ENCODE data around the gene BTF3L4. TPM values are rescaled to one million over a fixed set of nuclear protein-coding genes. Genes with fewer than 3 reads are reported as not detected.
"Not testable (repeated sequence)": the region's sequence is repeated elsewhere in the genome, so short reads cannot be mapped to it uniquely, and the experiment has no call there.

The BTF3L4 gene
- total RNA-seq, 2 experiments from 2014 or later: 32.7 to 37.3 TPM

GRCh38 chr1:52057876-52058415 lies 1.9 kb downstream of the BTF3L4 start:
- Mint-ChIP-seq H3K36me3 (ENCODE audit: low read depth) (peaks cover 29% of the 10 kb centered on the region), H3K27me3 (no peaks in the 10 kb centered on the region), H3K4me3 (peak overlapping the region; percentile 97), H3K9me3 (no peaks in the 10 kb centered on the region), H3K4me1 (peaks cover 40% of the 10 kb centered on the region), H3K27ac (peak overlapping the region; percentile 51)
- ChIA-PET CTCF (no interaction called here), POLR2A (no interaction called here)
- no peak for DNase-seq

GRCh38 chr1:52059321-52059720 lies 3.2 kb downstream of the BTF3L4 start:
- H3K27me3 Mint-ChIP-seq: no peaks in the 10 kb centered on the region
- H3K4me1 Mint-ChIP-seq: peaks cover 34% of the 10 kb centered on the region
- H3K36me3 Mint-ChIP-seq (ENCODE audit: low read depth): peaks cover 34% of the 10 kb centered on the region
- H3K27ac Mint-ChIP-seq: no peak overlapping the region
- CTCF ChIA-PET: interaction anchor here (1.4 to 1.6 kb wide), 2 partner anchors 11 to 14 kb away, joined by 3 to 4 read pairs; no protein-coding TSS in a partner anchor
- POLR2A ChIA-PET: no interaction called here
- DNase-seq: no peak
- no peaks in the 10 kb centered on the region for H3K9me3 Mint-ChIP-seq
- H3K4me3 Mint-ChIP-seq: no peak overlapping the region

DNA sequence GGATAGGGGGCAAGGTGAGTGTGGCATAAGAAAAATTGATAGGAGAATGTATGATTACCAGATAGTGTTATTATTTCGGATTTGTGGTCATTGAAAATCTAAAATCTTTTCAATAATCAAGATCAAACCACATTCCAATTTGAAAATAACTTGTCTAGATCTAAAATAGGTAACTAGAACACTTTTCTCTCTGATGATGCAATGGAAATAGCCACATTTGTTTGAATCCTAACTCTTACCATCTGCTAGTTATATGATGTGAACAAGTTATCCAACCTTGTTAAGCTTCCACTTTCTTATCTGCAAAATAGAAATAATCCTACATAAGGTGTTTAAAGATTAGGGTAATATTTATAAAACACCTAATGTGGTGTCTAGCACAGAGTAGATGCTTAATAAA lies 3.8 kb downstream of the BTF3L4 start:
- Mint-ChIP-seq H3K27ac (no peak overlapping the region), H3K9me3 (no peaks in the 10 kb centered on the region), H3K27me3 (no peaks in the 10 kb centered on the region), H3K4me1 (peaks cover 33% of the 10 kb centered on the region), H3K4me3 (no peak overlapping the region), H3K36me3 (ENCODE audit: low read depth) (peaks cover 34% of the 10 kb centered on the region)
- POLR2A ChIA-PET: no interaction called here
- CTCF ChIA-PET: interaction anchor here (1.3 to 1.6 kb wide), 3 partner anchors 11 to 173 kb away, joined by 3 to 4 read pairs (median 3); no protein-coding TSS in a partner anchor
- DNase-seq: no peak

- POLR2A ChIA-PET: no interaction called here
- Mint-ChIP-seq H3K27ac (no peak overlapping the region), H3K4me1 (peaks cover 33% of the 10 kb centered on the region), H3K36me3 (ENCODE audit: low read depth) (peaks cover 37% of the 10 kb centered on the region), H3K27me3 (no peaks in the 10 kb centered on the region), H3K4me3 (no peak overlapping the region), H3K9me3 (no peaks in the 10 kb centered on the region)
- no peak for DNase-seq
- CTCF ChIA-PET: interaction anchor here (0.6 to 1.6 kb wide), 5 partner anchors 12 to 564 kb away, joined by 3 to 4 read pairs (median 3); no protein-coding TSS in a partner anchor
Observed at GRCh38 chr1:52060822-52061221, 4.7 kb downstream of the BTF3L4 start.

DNA sequence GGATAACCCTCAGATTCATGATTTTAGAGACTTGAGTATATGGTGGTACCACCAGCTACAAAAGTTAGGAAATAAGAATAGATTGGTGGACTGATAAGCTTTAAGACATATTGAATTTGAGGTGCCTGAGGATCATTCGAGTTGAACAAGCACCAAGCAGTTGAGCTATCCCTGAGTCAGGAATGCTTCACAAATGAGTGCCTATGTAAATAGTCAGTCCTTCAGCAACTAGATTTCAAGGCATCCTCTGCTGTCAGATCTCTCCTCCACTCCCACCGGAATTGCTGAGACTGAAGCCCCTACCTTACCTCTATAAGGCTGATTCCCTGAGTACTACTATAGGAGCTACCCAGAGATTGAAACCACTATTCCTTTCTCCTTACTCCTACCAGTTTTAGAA lies 7.1 kb downstream of the BTF3L4 start:
- peaks cover 23% of the 10 kb centered on the region for H3K4me1 Mint-ChIP-seq
- no peak overlapping the region for H3K4me3 Mint-ChIP-seq
- peaks cover 45% of the 10 kb centered on the region for H3K36me3 Mint-ChIP-seq (ENCODE audit: low read depth)
- H3K9me3 Mint-ChIP-seq: no peaks in the 10 kb centered on the region
- no peak for DNase-seq
- no peak overlapping the region for H3K27ac Mint-ChIP-seq
- no peaks in the 10 kb centered on the region for H3K27me3 Mint-ChIP-seq
- ChIA-PET POLR2A (no interaction called here), CTCF (no interaction called here)

DNA sequence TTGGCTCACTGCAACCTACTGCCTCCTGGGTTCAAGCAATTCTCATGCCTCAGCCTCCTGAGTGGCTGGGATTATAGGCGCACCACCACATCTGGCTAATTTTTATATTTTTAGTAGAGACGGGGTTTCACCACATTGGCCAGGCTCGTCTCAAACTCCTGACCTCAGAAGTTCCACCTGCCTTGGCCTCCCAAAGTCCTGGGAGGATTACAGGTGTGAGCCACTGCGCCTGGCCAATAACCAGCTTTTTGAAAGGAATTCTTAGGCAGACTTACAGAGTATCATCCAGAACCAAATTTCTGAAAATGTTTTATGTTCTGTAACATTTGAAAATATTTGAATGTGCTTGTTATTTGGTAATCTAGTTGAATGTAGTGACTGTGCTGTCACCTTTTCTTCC lies 14.6 kb downstream of the BTF3L4 start:
- Mint-ChIP-seq H3K9me3 (no peaks in the 10 kb centered on the region), H3K4me3 (no peak overlapping the region), H3K27me3 (no peaks in the 10 kb centered on the region), H3K36me3 (ENCODE audit: low read depth) (peaks cover 20% of the 10 kb centered on the region), H3K27ac (no peak overlapping the region), H3K4me1 (peaks cover 11% of the 10 kb centered on the region)
- DNase-seq: no peak
- ChIA-PET CTCF (interaction anchor here (0.9 kb wide), 1 partner anchor 72 kb away, joined by 5 read pairs; the partner anchor contains the start of gene ZFYVE9), POLR2A (no interaction called here)

GRCh38 chr1:52072291-52072690 lies 16.2 kb downstream of the BTF3L4 start:
- peaks cover 16% of the 10 kb centered on the region for H3K36me3 Mint-ChIP-seq (ENCODE audit: low read depth)
- ChIA-PET CTCF (interaction anchor here (0.5 to 1.6 kb wide), 4 partner anchors 27 to 515 kb away, joined by 3 to 8 read pairs (median 4); no protein-coding TSS in a partner anchor), POLR2A (no interaction called here)
- no peak overlapping the region for H3K27ac Mint-ChIP-seq
- DNase-seq: no peak
- H3K27me3 Mint-ChIP-seq: no peaks in the 10 kb centered on the region
- no peak overlapping the region for H3K4me3 Mint-ChIP-seq
- H3K9me3 Mint-ChIP-seq: no peaks in the 10 kb centered on the region
- H3K4me1 Mint-ChIP-seq: peaks cover 11% of the 10 kb centered on the region

DNA sequence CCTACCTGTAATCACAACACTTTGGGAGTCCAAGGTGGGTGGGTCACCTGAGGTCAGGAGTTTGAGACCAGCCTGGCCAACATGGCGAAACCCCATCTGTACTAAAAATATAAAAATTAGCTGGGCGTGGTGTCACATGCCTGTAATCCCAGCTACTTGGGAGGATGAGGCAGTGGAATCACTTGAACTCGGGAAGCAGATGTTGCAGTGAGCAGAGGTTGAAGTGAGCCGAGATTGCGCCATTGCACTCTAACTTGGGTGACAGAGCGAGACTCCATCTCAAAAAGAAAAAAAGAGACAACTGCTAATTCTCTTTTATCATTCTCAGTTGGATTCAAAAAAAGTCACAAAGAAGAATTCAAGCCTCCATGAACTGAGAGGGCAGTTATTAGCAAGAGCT lies 21.2 kb downstream of the BTF3L4 start:
- CTCF ChIA-PET: interaction anchor here (0.7 kb wide), 2 partner anchors 9 to 18 kb away, joined by 3 read pairs; no protein-coding TSS in a partner anchor
- H3K9me3 Mint-ChIP-seq; H3K4me1 Mint-ChIP-seq; POLR2A ChIA-PET; H3K36me3 Mint-ChIP-seq (ENCODE audit: low read depth); H3K27me3 Mint-ChIP-seq; DNase-seq; H3K4me3 Mint-ChIP-seq: not testable (repeated sequence)
- peak overlapping the region; percentile 25 for H3K27ac Mint-ChIP-seq

DNA sequence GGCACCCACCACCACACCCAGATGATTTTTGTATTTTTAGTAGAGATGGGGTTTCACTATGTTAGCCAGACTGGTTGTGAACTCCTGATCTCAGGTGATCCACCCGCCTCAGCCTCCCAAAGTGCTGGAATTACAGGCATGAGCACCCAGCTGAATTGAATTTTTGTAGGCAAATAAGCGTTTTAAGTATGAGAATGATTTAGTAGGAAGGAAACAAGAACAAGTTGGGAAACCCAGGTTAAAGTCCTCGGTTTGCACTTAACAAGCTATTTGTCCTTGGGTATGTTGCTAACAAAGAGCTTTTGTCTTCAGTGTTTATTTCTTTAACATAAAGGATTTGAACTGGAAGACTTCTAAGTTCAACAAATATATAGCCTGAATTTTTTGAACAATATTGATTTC lies 23.9 kb downstream of the BTF3L4 start:
- H3K27me3 Mint-ChIP-seq: no peaks in the 10 kb centered on the region
- peaks cover 8% of the 10 kb centered on the region for H3K36me3 Mint-ChIP-seq (ENCODE audit: low read depth)
- no peak overlapping the region for H3K27ac Mint-ChIP-seq
- H3K4me3 Mint-ChIP-seq: no peak overlapping the region
- ChIA-PET POLR2A (no interaction called here), CTCF (interaction anchor here (0.6 kb wide), 2 partner anchors 646 to 969 kb away, joined by 3 to 4 read pairs; partner anchors contain the start of gene ZYG11B)
- H3K4me1 Mint-ChIP-seq: no peaks in the 10 kb centered on the region
- DNase-seq: no peak
- H3K9me3 Mint-ChIP-seq: no peaks in the 10 kb centered on the region

- CTCF ChIA-PET: interaction anchor here (1.3 kb wide), 1 partner anchor 40 kb away, joined by 3 read pairs; no protein-coding TSS in a partner anchor
- H3K9me3 Mint-ChIP-seq, H3K27ac Mint-ChIP-seq, H3K27me3 Mint-ChIP-seq, H3K4me3 Mint-ChIP-seq, POLR2A ChIA-PET, DNase-seq, H3K4me1 Mint-ChIP-seq: not testable (repeated sequence)
- H3K36me3 Mint-ChIP-seq (ENCODE audit: low read depth): peaks cover 38% of the 10 kb centered on the region
Observed at GRCh38 chr1:52087892-52088291, 31.8 kb downstream of the BTF3L4 start.

DNA sequence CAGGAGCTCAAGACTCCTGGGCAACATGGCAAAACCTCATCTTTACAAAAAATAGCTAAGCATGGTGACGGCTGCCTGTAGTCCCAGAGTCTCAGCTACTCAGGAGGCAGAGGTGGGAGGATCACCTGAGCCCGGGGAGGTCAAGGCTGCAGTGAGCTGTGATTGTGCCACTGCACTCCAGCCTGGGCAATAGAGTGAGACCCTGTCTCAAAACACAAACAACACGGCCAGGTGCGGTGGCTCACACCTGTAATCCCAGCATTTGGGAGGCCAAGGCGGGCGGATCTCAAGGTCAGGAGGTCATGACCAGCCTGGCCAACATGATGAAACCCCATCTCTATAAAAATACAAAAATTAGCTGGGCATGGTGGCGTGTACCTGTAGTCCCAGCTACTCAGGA lies 38.2 kb downstream of the BTF3L4 start:
- H3K4me1 Mint-ChIP-seq, H3K4me3 Mint-ChIP-seq, H3K9me3 Mint-ChIP-seq, H3K27ac Mint-ChIP-seq, H3K27me3 Mint-ChIP-seq, DNase-seq, POLR2A ChIA-PET: not testable (repeated sequence)
- peaks cover 16% of the 10 kb centered on the region for H3K36me3 Mint-ChIP-seq (ENCODE audit: low read depth)
- CTCF ChIA-PET: interaction anchor here (0.6 kb wide), 1 partner anchor 152 kb away, joined by 3 read pairs; no protein-coding TSS in a partner anchor

GRCh38 chr1:52096216-52096615 lies 40.1 kb downstream of the BTF3L4 start:
- H3K27me3 Mint-ChIP-seq: peaks cover 3% of the 10 kb centered on the region
- H3K4me1 Mint-ChIP-seq: peaks cover 1% of the 10 kb centered on the region
- ChIA-PET POLR2A (no interaction called here), CTCF (no interaction called here)
- DNase-seq: no peak
- H3K4me3 Mint-ChIP-seq: no peak overlapping the region
- H3K9me3 Mint-ChIP-seq: no peaks in the 10 kb centered on the region
- peaks cover 5% of the 10 kb centered on the region for H3K36me3 Mint-ChIP-seq (ENCODE audit: low read depth)
- H3K27ac Mint-ChIP-seq: no peak overlapping the region

DNA sequence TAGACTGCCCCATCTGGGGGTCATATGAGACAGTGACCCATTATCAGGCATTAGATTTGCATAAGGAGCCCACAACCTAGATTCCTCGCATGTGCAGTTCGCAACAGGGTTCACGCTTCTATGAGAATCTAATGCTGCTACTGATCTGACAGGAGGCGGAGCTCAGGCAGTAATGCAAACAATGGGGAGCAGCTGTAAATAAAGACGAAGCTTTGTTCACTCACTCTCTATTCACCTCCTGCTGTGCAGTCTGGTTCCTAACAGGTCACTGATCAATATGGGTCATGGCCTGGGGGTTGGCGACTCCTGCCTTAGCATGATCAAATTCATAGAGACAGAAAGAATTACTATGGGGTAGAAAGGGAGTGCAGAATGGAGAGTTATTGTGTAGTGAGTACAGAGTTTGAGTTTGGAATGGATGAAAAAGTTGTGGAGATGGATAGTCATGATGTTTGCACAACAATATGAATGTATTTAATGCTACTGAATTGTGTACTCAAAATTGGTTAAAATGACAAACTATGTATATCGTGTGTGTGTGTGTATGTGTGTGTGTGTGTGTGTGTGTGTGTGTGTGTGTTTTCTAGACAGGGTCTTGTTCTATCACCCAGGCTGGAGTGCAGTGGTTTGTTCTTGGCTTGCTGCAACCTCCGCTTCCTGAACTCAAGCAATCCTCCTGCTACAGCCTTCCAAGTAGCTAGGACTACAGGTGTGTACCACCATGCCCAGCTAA lies 42.2 kb downstream of the BTF3L4 start:
- peaks cover 2% of the 10 kb centered on the region for H3K36me3 Mint-ChIP-seq (ENCODE audit: low read depth)
- no peak for DNase-seq
- ChIA-PET POLR2A (no interaction called here), CTCF (no interaction called here)
- H3K9me3 Mint-ChIP-seq: no peaks in the 10 kb centered on the region
- no peak overlapping the region for H3K27ac Mint-ChIP-seq
- H3K27me3 Mint-ChIP-seq: peaks cover 3% of the 10 kb centered on the region
- H3K4me1 Mint-ChIP-seq: peaks cover 13% of the 10 kb centered on the region
- no peak overlapping the region for H3K4me3 Mint-ChIP-seq

All from activated CD4-positive, alpha-beta T cell treated with anti-CD3 and anti-CD28 coated beads, Interleukin-2, amount 10 ng/mL, durations not matched to agents 7 days and 5 days (primary cell).